WTC11 (cell line): Measurements from ENCODE around the gene GSG1L.

Source experiments
- CTCF ChIP-seq: fragments of 200-600 bp; IDR thresholded peaks from 2 replicates; pipeline ENCODE4 v1.8.0; 2022; ENCODE audit warnings: antibody characterized with exemption
- FOXK1 ChIP-seq: sonication (generic); formaldehyde crosslinking; IDR thresholded peaks from 2 replicates; pipeline ENCODE4 v1.8.0; 2022; ENCODE audit warnings: mild to moderate bottlenecking, moderate library complexity, missing genetic modification reagents
- HMGA2 ChIP-seq: fragments of 250-450 bp; sonication (Bioruptor Pico); IDR thresholded peaks from 2 replicates; pipeline ENCODE4 v1.4.0; 2021; ENCODE audit warnings: mild to moderate bottlenecking, moderate library complexity
- RELA ChIP-seq: sonication (generic); formaldehyde crosslinking; IDR thresholded peaks from 2 replicates; pipeline ENCODE4 v1.8.1; 2022; ENCODE audit warnings: missing genetic modification reagents, mild to moderate bottlenecking, borderline replicate concordance
- SP1 ChIP-seq: sonication (generic); formaldehyde crosslinking; conservative IDR thresholded peaks from 2 replicates; pipeline ENCODE4 v1.8.1; 2022; ENCODE audit warnings: missing genetic modification reagents
- TEAD1 ChIP-seq: sonication (generic); formaldehyde crosslinking; IDR thresholded peaks from 2 replicates; pipeline ENCODE4 v1.8.0; 2022; ENCODE audit warnings: mild to moderate bottlenecking, missing genetic modification reagents
- ZNF423 ChIP-seq: fragments of 250-450 bp; sonication (Bioruptor Pico); IDR thresholded peaks from 2 replicates; pipeline ENCODE4 v2.1.2; 2022; ENCODE audit warnings: mild to moderate bottlenecking, moderate library complexity
- ZNF512 ChIP-seq: sonication (generic); formaldehyde crosslinking; IDR thresholded peaks from 2 replicates; pipeline ENCODE4 v1.8.1; 2022; ENCODE audit warnings: missing genetic modification reagents, borderline replicate concordance
- TF ChIP-seq, protein P1 (sequence below): sonication (generic); formaldehyde crosslinking; IDR thresholded peaks from 2 replicates; pipeline ENCODE4 v1.8.1; 2023; ENCODE audit warnings: mild to moderate bottlenecking, missing genetic modification reagents, moderate library complexity
- TF ChIP-seq, protein P2 (sequence below): sonication (generic); formaldehyde crosslinking; IDR thresholded peaks from 2 replicates; pipeline ENCODE4 v1.8.1; 2023; ENCODE audit warnings: mild to moderate bottlenecking, missing genetic modification reagents
- TF ChIP-seq, protein P3 (sequence below): sonication (generic); formaldehyde crosslinking; conservative IDR thresholded peaks from 2 replicates; pipeline ENCODE4 v1.8.1; 2023; ENCODE audit warnings: mild to moderate bottlenecking, low read depth, missing genetic modification reagents, moderate library complexity
- TF ChIP-seq, protein P4 (sequence below): fragments of 250-450 bp; sonication (Bioruptor Pico); IDR thresholded peaks from 2 replicates; pipeline ENCODE4 v1.9.0; 2021; ENCODE audit warnings: moderate library complexity, mild to moderate bottlenecking, inconsistent platforms, borderline replicate concordance
- TF ChIP-seq, protein P5 (sequence below): sonication (generic); formaldehyde crosslinking; IDR thresholded peaks from 2 replicates; pipeline ENCODE4 v1.8.0; 2022; ENCODE audit warnings: mild to moderate bottlenecking, missing genetic modification reagents

DNA sequence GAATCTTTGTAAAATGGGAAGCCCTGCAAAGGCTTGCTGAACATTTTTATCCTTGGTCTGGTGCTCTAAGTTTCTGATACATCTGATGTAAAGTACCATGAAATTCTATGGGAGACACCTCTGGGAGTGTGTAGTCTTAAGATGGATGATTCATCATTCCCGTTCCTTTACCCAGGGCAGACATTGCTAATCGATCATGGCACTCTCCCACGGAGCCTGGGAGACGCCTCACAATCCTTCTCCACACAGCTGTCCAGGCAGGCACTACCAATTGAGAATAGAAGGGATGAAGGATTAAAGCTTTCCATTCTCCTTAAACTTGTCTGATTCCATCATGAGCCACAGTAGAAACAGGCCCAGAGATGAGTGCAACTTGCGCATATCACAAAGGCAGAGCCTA, 144.8 kb downstream of the GSG1L start:
- TF ChIP-seq, protein P1, sequence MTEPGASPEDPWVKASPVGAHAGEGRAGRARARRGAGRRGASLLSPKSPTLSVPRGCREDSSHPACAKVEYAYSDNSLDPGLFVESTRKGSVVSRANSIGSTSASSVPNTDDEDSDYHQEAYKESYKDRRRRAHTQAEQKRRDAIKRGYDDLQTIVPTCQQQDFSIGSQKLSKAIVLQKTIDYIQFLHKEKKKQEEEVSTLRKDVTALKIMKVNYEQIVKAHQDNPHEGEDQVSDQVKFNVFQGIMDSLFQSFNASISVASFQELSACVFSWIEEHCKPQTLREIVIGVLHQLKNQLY (CRISPR knock-in tag), result no peak
- TF ChIP-seq, protein P2, sequence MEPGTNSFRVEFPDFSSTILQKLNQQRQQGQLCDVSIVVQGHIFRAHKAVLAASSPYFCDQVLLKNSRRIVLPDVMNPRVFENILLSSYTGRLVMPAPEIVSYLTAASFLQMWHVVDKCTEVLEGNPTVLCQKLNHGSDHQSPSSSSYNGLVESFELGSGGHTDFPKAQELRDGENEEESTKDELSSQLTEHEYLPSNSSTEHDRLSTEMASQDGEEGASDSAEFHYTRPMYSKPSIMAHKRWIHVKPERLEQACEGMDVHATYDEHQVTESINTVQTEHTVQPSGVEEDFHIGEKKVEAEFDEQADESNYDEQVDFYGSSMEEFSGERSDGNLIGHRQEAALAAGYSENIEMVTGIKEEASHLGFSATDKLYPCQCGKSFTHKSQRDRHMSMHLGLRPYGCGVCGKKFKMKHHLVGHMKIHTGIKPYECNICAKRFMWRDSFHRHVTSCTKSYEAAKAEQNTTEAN (CRISPR knock-in tag), result no peak
- TF ChIP-seq ZNF512 (CRISPR knock-in tag) (no peak), FOXK1 (CRISPR knock-in tag) (no peak), HMGA2 (no peak), CTCF (no peak), SP1 (CRISPR knock-in tag) (no peak), TEAD1 (no peak), RELA (no peak), ZNF423 (no peak)
- TF ChIP-seq, protein P3, sequence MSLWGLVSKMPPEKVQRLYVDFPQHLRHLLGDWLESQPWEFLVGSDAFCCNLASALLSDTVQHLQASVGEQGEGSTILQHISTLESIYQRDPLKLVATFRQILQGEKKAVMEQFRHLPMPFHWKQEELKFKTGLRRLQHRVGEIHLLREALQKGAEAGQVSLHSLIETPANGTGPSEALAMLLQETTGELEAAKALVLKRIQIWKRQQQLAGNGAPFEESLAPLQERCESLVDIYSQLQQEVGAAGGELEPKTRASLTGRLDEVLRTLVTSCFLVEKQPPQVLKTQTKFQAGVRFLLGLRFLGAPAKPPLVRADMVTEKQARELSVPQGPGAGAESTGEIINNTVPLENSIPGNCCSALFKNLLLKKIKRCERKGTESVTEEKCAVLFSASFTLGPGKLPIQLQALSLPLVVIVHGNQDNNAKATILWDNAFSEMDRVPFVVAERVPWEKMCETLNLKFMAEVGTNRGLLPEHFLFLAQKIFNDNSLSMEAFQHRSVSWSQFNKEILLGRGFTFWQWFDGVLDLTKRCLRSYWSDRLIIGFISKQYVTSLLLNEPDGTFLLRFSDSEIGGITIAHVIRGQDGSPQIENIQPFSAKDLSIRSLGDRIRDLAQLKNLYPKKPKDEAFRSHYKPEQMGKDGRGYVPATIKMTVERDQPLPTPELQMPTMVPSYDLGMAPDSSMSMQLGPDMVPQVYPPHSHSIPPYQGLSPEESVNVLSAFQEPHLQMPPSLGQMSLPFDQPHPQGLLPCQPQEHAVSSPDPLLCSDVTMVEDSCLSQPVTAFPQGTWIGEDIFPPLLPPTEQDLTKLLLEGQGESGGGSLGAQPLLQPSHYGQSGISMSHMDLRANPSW (CRISPR knock-in tag), result no peak
- TF ChIP-seq, protein P4, sequence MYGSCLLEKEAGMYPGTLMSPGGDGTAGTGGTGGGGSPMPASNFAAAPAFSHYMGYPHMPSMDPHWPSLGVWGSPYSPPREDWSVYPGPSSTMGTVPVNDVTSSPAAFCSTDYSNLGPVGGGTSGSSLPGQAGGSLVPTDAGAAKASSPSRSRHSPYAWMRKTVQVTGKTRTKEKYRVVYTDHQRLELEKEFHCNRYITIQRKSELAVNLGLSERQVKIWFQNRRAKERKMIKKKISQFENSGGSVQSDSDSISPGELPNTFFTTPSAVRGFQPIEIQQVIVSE, result no peak
- TF ChIP-seq, protein P5, sequence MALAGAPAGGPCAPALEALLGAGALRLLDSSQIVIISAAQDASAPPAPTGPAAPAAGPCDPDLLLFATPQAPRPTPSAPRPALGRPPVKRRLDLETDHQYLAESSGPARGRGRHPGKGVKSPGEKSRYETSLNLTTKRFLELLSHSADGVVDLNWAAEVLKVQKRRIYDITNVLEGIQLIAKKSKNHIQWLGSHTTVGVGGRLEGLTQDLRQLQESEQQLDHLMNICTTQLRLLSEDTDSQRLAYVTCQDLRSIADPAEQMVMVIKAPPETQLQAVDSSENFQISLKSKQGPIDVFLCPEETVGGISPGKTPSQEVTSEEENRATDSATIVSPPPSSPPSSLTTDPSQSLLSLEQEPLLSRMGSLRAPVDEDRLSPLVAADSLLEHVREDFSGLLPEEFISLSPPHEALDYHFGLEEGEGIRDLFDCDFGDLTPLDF (CRISPR knock-in tag), result no peak
